ENCODE data around the gene TSC1.
"Not testable (repeated sequence)": the region's sequence is repeated elsewhere in the genome, so short reads cannot be mapped to it uniquely, and the experiment has no call there.

The TSC1 gene

GRCh38 chr9:132944294-132945185 is at the start of gene TSC1:
Gene TSC1 (minus strand): TSS chr9:132944616. CDS start chr9:132928872, 15,744 bp downstream.
- DNase-seq: peak; percentile 82 to 98 (median 93)

- no peak for DNase-seq
Observed at GRCh38 chr9:132993511-132993939, 49.1 kb upstream of the TSC1 start.

GRCh38 chr9:132991351-132992300 is 47.2 kb upstream of the TSC1 start:
- no peak for DNase-seq

- no peak for DNase-seq
Observed at GRCh38 chr9:132990781-132991180, 46.4 kb upstream of the TSC1 start.

- DNase-seq: not testable (repeated sequence)
Observed at GRCh38 chr9:132989998-132990557, 45.7 kb upstream of the TSC1 start.

GRCh38 chr9:132989414-132989996 is 45.1 kb upstream of the TSC1 start:
- DNase-seq: no peak

GRCh38 chr9:132989014-132989310 is 44.5 kb upstream of the TSC1 start:
- DNase-seq: no peak

GRCh38 chr9:132988244-132989013 is 44.0 kb upstream of the TSC1 start:
- DNase-seq: no peak

GRCh38 chr9:132986640-132987620 is 42.5 kb upstream of the TSC1 start:
- DNase-seq: no peak

- DNase-seq: no peak
Observed at GRCh38 chr9:132986114-132986513, 41.7 kb upstream of the TSC1 start.

- no peak for DNase-seq
Observed at GRCh38 chr9:132985489-132985888, 41.1 kb upstream of the TSC1 start.

- DNase-seq: no peak
Observed at GRCh38 chr9:132985071-132985350, 40.6 kb upstream of the TSC1 start.

- no peak for DNase-seq
Observed at GRCh38 chr9:132984202-132985070, 40.0 kb upstream of the TSC1 start.

GRCh38 chr9:132983491-132984201 is 39.2 kb upstream of the TSC1 start:
- DNase-seq: no peak

GRCh38 chr9:132982458-132982857 is 38.0 kb upstream of the TSC1 start:
- no peak for DNase-seq

- DNase-seq: no peak
Observed at GRCh38 chr9:132980157-132980556, 35.7 kb upstream of the TSC1 start.

- no peak for DNase-seq
Observed at GRCh38 chr9:132978451-132979131, 34.2 kb upstream of the TSC1 start, which contains the start of gene GFI1B. Gene GFI1B (plus strand): TSS chr9:132978694. CDS start chr9:132986679, 7,985 bp downstream.

GRCh38 chr9:132978112-132978450 is 33.7 kb upstream of the TSC1 start:
- no peak for DNase-seq

Data from hypothalamus (tissue), 51 donors.